ENCODE data around the gene TEFM.

DNA sequence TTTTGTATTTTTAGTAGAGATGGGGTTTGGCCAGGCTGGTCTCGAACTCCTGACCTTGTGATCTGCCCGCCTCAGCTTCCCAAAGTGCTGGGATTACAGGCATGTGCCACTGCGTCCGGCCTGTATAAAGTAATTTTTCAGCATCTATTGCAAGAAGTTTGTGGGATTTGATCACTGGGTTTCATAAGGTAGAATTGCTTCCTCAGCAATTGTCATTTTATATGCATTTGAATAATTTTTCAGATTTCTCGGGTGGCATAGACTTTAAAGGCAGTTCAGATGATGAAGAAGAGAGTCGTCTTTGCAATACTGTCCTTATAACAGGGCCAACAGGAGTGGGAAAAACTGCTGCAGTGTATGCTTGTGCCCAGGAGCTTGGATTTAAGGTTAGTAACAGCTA lies 37.0 kb downstream of the TEFM start:
- TF ChIP-seq RFX5 (IDR thresholded peaks at IDR 0.05; ENCODE audit: borderline replicate concordance, low read depth, low read length): no peak
- no peak for TF ChIP-seq TEAD4 (IDR thresholded peaks at IDR 0.05; ENCODE audit: low read depth, low read length)
- no peak for TF ChIP-seq GABPA (IDR thresholded peaks at IDR 0.05; ENCODE audit: borderline replicate concordance, insufficient read depth, low read length)
- TF ChIP-seq POLR2A (IDR thresholded peaks at IDR 0.05; ENCODE audit: control extremely low read depth in 1 of 2, low read depth in 2 of 2, low read length in 2 of 2): no peak
- no peak for TF ChIP-seq SIN3A (conservative IDR thresholded peaks at IDR 0.05 in 1 of 2, IDR thresholded peaks at IDR 0.05 in 1 of 2; ENCODE audit: low read depth in 1 of 2, low read length in 2 of 2)
- TF ChIP-seq, protein P1, sequence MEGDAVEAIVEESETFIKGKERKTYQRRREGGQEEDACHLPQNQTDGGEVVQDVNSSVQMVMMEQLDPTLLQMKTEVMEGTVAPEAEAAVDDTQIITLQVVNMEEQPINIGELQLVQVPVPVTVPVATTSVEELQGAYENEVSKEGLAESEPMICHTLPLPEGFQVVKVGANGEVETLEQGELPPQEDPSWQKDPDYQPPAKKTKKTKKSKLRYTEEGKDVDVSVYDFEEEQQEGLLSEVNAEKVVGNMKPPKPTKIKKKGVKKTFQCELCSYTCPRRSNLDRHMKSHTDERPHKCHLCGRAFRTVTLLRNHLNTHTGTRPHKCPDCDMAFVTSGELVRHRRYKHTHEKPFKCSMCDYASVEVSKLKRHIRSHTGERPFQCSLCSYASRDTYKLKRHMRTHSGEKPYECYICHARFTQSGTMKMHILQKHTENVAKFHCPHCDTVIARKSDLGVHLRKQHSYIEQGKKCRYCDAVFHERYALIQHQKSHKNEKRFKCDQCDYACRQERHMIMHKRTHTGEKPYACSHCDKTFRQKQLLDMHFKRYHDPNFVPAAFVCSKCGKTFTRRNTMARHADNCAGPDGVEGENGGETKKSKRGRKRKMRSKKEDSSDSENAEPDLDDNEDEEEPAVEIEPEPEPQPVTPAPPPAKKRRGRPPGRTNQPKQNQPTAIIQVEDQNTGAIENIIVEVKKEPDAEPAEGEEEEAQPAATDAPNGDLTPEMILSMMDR (IDR thresholded peaks at IDR 0.05; ENCODE audit: control extremely low read depth in 1 of 3, insufficient read depth in 1 of 3, low read depth in 1 of 3, low read length in 3 of 3): no peak
